Measurements from ENCODE around the gene TACR2.

GRCh38 chr10:69415951-69416350, 767 bp downstream of the TACR2 start:
- TF ChIP-seq, protein P1, sequence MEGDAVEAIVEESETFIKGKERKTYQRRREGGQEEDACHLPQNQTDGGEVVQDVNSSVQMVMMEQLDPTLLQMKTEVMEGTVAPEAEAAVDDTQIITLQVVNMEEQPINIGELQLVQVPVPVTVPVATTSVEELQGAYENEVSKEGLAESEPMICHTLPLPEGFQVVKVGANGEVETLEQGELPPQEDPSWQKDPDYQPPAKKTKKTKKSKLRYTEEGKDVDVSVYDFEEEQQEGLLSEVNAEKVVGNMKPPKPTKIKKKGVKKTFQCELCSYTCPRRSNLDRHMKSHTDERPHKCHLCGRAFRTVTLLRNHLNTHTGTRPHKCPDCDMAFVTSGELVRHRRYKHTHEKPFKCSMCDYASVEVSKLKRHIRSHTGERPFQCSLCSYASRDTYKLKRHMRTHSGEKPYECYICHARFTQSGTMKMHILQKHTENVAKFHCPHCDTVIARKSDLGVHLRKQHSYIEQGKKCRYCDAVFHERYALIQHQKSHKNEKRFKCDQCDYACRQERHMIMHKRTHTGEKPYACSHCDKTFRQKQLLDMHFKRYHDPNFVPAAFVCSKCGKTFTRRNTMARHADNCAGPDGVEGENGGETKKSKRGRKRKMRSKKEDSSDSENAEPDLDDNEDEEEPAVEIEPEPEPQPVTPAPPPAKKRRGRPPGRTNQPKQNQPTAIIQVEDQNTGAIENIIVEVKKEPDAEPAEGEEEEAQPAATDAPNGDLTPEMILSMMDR (conservative IDR thresholded peaks at IDR 0.05) = no peak
- TF ChIP-seq ZFX (IDR thresholded peaks at IDR 0.05) = no peak

All from C4-2B (cell line).